PFSK-1 (cell line): Measurements from ENCODE around the gene KHDRBS1.

Experiments used
- POLR2AphosphoS5 ChIP-seq: IDR thresholded peaks from 2 replicates; pipeline ENCODE4 v1.6.1; 2012; ENCODE audit warnings: low read depth, mild to moderate bottlenecking, control low read depth, low read length, moderate library complexity
- REST ChIP-seq, 2 experiments: IDR thresholded peaks; 2 replicates each; pipeline versions ENCODE4 v1.6.1 to v1.8.0; 2011 to 2012; ENCODE audit warnings: low read depth in 2 of 2, low read length in 2 of 2, control low read depth in 1 of 2, inconsistent platforms in 1 of 2, mild to moderate bottlenecking in 1 of 2, moderate library complexity in 1 of 2; ENCODE audit not compliant: insufficient read depth in 1 of 2

- TF ChIP-seq POLR2AphosphoS5 (no peak), REST (IDR thresholded peaks at IDR 0.05; ENCODE audit: insufficient read depth in 1 of 2, low read depth in 2 of 2, low read length in 2 of 2) (no peak)
Observed at GRCh38 chr1:32091176-32091575, 77.5 kb downstream of the KHDRBS1 start.
